K562 (cell line): ENCODE results near the gene C5AR2. TPM values are rescaled to one million over a fixed set of nuclear protein-coding genes. Genes with fewer than 3 reads are reported as not detected.

Experiments used
- ADNP ChIP-seq: fragments of 200-800 bp; sonication (Bioruptor generic); IDR thresholded peaks from 2 replicates; pipeline ENCODE4 v1.6.1; 2016; ENCODE audit warnings: missing genetic modification characterization, missing compliant biosample characterization
- BCOR ChIP-seq: fragments of 450-650 bp; IDR thresholded peaks from 2 replicates; pipeline ENCODE4 v1.6.1; 2016
- CHD1 ChIP-seq: fragments of 200-600 bp; sonication (generic); IDR thresholded peaks from one replicate; pipeline ENCODE4 v1.6.1; 2012; ENCODE audit warnings: mild to moderate bottlenecking, moderate library complexity, low read length, inconsistent platforms
- DIDO1 ChIP-seq: fragments of 450-650 bp; IDR thresholded peaks from 2 replicates; pipeline ENCODE4 v1.6.1; 2016; ENCODE audit warnings: low read depth, missing biosample characterization, missing genetic modification characterization
- NCOR1 ChIP-seq: fragments of 450-650 bp; IDR thresholded peaks from 2 replicates; pipeline ENCODE4 v1.6.1; 2016; ENCODE audit warnings: mild to moderate bottlenecking, moderate library complexity
- NR4A1 ChIP-seq, 2 experiments: fragments of 250-450 bp in 1 of 2; fragments of 450-650 bp in 1 of 2; sonication (Bioruptor Pico) in 1 of 2; IDR thresholded peaks; 2 replicates each; pipeline versions ENCODE4 v1.4.0 to v1.6.1; 2016 to 2020; ENCODE audit warnings: mild to moderate bottlenecking in 2 of 2, missing compliant biosample characterization in 1 of 2, missing genetic modification characterization in 1 of 2, moderate library complexity in 1 of 2
- RAD51 ChIP-seq: fragments of 450-650 bp; IDR thresholded peaks from 2 replicates; pipeline ENCODE4 v1.7.1; 2016; ENCODE audit warnings: low read depth, mild to moderate bottlenecking, borderline replicate concordance
- RUNX1 ChIP-seq: sonication (generic); IDR thresholded peaks from 2 replicates; pipeline ENCODE4 v1.6.1; 2016; ENCODE audit warnings: antibody characterized with exemption, low read depth
- TAF7 ChIP-seq: fragments of 450-650 bp; IDR thresholded peaks from 2 replicates; pipeline ENCODE4 v1.6.1; 2016; ENCODE audit warnings: missing genetic modification characterization, missing compliant biosample characterization
- ZFP36 ChIP-seq: fragments of 150-350 bp; IDR thresholded peaks from 2 replicates; pipeline ENCODE4 v1.6.1; 2018; ENCODE audit warnings: low read length, low read depth; ENCODE audit not compliant: partially characterized antibody
- ZNF146 ChIP-seq: IDR thresholded peaks from one replicate; pipeline ENCODE4 v1.6.1; 2018; ENCODE audit warnings: missing compliant biosample characterization; ENCODE audit not compliant: unreplicated experiment
- ZNF217 ChIP-seq: sonication (generic); formaldehyde crosslinking; IDR thresholded peaks from 2 replicates; pipeline ENCODE4 v1.8.0; 2022; ENCODE audit warnings: mild to moderate bottlenecking, missing genetic modification reagents
- ZNF224 ChIP-seq: sonication (generic); formaldehyde crosslinking; IDR thresholded peaks from 2 replicates; pipeline ENCODE4 v1.8.0; 2022; ENCODE audit warnings: mild to moderate bottlenecking, missing genetic modification reagents
- ZNF561 ChIP-seq: fragments of 450-650 bp; formaldehyde crosslinking; conservative IDR thresholded peaks from 2 replicates; pipeline ENCODE4 v1.4.0; 2020; ENCODE audit warnings: mild to moderate bottlenecking, moderate library complexity
- polyA plus RNA-seq, 8 experiments: library from polyadenylated mRNA; depleted of rRNA in 4 of 8; stranded (reverse) in 5 of 8; unstranded in 3 of 8; fragments of >200 nt; fragmentation: Nextera tagmentation in 2 of 8; fragmentation: Illumina TruSeq in 1 of 8; extraction: Ambion mirVana in 2 of 8; extraction: Trizol in 1 of 8; gene quantifications; 2 replicates each; pipeline versions ENCODE4 v1.2.1 to v1.2.3, GENCODE V29; 2011 to 2014; ENCODE audit warnings: inconsistent platforms in 1 of 8, missing spikeins in 1 of 8
- total RNA-seq, 7 experiments: library from RNA; depleted of rRNA in 6 of 7; stranded (reverse); fragments of >200 nt in 6 of 7; fragmentation: Illumina TruSeq in 2 of 7; extraction: Trizol in 2 of 7; gene quantifications; 2 replicates each; pipeline versions ENCODE4 v1.2.1 to v1.2.3, GENCODE V29; 2011 to 2021; ENCODE audit warnings: low replicate concordance in 1 of 7
- TF ChIP-seq, protein P1 (sequence below): fragments of 450-650 bp; IDR thresholded peaks from 2 replicates; pipeline ENCODE4 v1.6.1; 2016; ENCODE audit warnings: borderline replicate concordance
- TF ChIP-seq, protein P2 (sequence below): fragments of 200-800 bp; sonication (Bioruptor generic); IDR thresholded peaks from 2 replicates; pipeline ENCODE4 v1.6.1; 2017; ENCODE audit warnings: missing genetic modification characterization, missing compliant biosample characterization
- TF ChIP-seq, protein P3 (sequence below): fragments of 450-650 bp; IDR thresholded peaks from 2 replicates; pipeline ENCODE4 v1.6.1; 2016; ENCODE audit warnings: mild to moderate bottlenecking
- TF ChIP-seq, protein P4 (sequence below): sonication (generic); formaldehyde crosslinking; IDR thresholded peaks from 2 replicates; pipeline ENCODE4 v1.8.0; 2023; ENCODE audit warnings: missing genetic modification reagents, mild to moderate bottlenecking, borderline replicate concordance

C5AR2 gene
- total and polyA plus RNA-seq, 9 of the 15 experiments (the other 6 are each of a cell fraction or from before 2014, with no cell fraction given), result 0.01 to 1.1 (median 0.13) TPM

DNA sequence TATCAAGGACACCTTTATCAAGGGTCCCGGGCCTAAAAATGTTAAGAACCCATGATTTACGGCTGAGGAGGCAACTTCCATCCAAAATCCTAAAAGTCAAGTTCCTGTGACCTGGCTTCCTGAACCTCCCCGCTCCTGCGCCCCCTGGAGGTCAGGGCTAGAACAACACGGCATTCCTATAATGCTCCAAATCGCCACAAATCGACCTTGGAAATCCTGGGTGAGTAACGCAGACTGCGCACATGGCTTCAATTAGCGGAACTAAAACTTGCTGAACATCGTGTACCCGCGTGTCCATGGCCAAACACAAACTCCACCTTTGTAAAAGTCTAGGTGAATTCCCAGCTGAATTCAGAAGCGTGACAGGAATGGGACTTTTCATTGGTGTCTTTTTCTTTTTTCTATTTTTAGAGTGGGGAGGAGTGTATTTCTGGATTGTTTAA lies 26.6 kb upstream of the C5AR2 start (continued):
- TF ChIP-seq, protein P1, sequence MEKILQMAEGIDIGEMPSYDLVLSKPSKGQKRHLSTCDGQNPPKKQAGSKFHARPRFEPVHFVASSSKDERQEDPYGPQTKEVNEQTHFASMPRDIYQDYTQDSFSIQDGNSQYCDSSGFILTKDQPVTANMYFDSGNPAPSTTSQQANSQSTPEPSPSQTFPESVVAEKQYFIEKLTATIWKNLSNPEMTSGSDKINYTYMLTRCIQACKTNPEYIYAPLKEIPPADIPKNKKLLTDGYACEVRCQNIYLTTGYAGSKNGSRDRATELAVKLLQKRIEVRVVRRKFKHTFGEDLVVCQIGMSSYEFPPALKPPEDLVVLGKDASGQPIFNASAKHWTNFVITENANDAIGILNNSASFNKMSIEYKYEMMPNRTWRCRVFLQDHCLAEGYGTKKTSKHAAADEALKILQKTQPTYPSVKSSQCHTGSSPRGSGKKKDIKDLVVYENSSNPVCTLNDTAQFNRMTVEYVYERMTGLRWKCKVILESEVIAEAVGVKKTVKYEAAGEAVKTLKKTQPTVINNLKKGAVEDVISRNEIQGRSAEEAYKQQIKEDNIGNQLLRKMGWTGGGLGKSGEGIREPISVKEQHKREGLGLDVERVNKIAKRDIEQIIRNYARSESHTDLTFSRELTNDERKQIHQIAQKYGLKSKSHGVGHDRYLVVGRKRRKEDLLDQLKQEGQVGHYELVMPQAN, result 0 out of 2 replicates have a peak, but pooled peaks have one; percentile 14
- TF ChIP-seq, protein P2, sequence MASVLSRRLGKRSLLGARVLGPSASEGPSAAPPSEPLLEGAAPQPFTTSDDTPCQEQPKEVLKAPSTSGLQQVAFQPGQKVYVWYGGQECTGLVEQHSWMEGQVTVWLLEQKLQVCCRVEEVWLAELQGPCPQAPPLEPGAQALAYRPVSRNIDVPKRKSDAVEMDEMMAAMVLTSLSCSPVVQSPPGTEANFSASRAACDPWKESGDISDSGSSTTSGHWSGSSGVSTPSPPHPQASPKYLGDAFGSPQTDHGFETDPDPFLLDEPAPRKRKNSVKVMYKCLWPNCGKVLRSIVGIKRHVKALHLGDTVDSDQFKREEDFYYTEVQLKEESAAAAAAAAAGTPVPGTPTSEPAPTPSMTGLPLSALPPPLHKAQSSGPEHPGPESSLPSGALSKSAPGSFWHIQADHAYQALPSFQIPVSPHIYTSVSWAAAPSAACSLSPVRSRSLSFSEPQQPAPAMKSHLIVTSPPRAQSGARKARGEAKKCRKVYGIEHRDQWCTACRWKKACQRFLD (CRISPR knock-in tag), result no peak
- TF ChIP-seq RUNX1 (no peak), RAD51 (no peak), BCOR (no peak), NR4A1 (CRISPR knock-in tag; IDR thresholded peaks at IDR 0.05) (no peak), NR4A1 (tag; IDR thresholded peaks at IDR 0.05) (no peak), ZNF217 (CRISPR knock-in tag) (no peak), TAF7 (tag) (no peak), ZNF224 (no peak), CHD1 (no peak), ADNP (tag) (0 out of 2 replicates have a peak, but pooled peaks have one; percentile 13), ZFP36 (no peak), ZNF146 (CRISPR knock-in tag) (no peak), ZNF561 (CRISPR knock-in tag) (no peak), DIDO1 (tag) (no peak), NCOR1 (no peak)
- TF ChIP-seq, protein P3, sequence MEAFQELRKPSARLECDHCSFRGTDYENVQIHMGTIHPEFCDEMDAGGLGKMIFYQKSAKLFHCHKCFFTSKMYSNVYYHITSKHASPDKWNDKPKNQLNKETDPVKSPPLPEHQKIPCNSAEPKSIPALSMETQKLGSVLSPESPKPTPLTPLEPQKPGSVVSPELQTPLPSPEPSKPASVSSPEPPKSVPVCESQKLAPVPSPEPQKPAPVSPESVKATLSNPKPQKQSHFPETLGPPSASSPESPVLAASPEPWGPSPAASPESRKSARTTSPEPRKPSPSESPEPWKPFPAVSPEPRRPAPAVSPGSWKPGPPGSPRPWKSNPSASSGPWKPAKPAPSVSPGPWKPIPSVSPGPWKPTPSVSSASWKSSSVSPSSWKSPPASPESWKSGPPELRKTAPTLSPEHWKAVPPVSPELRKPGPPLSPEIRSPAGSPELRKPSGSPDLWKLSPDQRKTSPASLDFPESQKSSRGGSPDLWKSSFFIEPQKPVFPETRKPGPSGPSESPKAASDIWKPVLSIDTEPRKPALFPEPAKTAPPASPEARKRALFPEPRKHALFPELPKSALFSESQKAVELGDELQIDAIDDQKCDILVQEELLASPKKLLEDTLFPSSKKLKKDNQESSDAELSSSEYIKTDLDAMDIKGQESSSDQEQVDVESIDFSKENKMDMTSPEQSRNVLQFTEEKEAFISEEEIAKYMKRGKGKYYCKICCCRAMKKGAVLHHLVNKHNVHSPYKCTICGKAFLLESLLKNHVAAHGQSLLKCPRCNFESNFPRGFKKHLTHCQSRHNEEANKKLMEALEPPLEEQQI, result no peak
- TF ChIP-seq, protein P4, sequence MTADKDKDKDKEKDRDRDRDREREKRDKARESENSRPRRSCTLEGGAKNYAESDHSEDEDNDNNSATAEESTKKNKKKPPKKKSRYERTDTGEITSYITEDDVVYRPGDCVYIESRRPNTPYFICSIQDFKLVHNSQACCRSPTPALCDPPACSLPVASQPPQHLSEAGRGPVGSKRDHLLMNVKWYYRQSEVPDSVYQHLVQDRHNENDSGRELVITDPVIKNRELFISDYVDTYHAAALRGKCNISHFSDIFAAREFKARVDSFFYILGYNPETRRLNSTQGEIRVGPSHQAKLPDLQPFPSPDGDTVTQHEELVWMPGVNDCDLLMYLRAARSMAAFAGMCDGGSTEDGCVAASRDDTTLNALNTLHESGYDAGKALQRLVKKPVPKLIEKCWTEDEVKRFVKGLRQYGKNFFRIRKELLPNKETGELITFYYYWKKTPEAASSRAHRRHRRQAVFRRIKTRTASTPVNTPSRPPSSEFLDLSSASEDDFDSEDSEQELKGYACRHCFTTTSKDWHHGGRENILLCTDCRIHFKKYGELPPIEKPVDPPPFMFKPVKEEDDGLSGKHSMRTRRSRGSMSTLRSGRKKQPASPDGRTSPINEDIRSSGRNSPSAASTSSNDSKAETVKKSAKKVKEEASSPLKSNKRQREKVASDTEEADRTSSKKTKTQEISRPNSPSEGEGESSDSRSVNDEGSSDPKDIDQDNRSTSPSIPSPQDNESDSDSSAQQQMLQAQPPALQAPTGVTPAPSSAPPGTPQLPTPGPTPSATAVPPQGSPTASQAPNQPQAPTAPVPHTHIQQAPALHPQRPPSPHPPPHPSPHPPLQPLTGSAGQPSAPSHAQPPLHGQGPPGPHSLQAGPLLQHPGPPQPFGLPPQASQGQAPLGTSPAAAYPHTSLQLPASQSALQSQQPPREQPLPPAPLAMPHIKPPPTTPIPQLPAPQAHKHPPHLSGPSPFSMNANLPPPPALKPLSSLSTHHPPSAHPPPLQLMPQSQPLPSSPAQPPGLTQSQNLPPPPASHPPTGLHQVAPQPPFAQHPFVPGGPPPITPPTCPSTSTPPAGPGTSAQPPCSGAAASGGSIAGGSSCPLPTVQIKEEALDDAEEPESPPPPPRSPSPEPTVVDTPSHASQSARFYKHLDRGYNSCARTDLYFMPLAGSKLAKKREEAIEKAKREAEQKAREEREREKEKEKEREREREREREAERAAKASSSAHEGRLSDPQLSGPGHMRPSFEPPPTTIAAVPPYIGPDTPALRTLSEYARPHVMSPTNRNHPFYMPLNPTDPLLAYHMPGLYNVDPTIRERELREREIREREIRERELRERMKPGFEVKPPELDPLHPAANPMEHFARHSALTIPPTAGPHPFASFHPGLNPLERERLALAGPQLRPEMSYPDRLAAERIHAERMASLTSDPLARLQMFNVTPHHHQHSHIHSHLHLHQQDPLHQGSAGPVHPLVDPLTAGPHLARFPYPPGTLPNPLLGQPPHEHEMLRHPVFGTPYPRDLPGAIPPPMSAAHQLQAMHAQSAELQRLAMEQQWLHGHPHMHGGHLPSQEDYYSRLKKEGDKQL (CRISPR knock-in tag), result no peak
